Testis (tissue), 2 donors: ENCODE data around the gene PIGX.

Source experiments
- POLR2A ChIP-seq: fragments of 450-650 bp; IDR thresholded peaks from one replicate; pipeline ENCODE4 v1.6.1; 2017; ENCODE audit warnings: antibody characterized with exemption, mild to moderate bottlenecking, moderate library complexity
- TF ChIP-seq, protein P1 (sequence below), 3 experiments: fragments of 450-650 bp in 2 of 3; fragments of 200-600 bp in 1 of 3; sonication (generic) in 1 of 3; IDR thresholded peaks; one replicate each; pipeline ENCODE4 v1.5.1; 2016 to 2019; ENCODE audit warnings: antibody characterized with exemption in 3 of 3, mild to moderate bottlenecking in 2 of 3, moderate library complexity in 1 of 3

GRCh38 chr3:196706327-196706726 lies 5.8 kb upstream of the PIGX start:
- TF ChIP-seq, protein P1, sequence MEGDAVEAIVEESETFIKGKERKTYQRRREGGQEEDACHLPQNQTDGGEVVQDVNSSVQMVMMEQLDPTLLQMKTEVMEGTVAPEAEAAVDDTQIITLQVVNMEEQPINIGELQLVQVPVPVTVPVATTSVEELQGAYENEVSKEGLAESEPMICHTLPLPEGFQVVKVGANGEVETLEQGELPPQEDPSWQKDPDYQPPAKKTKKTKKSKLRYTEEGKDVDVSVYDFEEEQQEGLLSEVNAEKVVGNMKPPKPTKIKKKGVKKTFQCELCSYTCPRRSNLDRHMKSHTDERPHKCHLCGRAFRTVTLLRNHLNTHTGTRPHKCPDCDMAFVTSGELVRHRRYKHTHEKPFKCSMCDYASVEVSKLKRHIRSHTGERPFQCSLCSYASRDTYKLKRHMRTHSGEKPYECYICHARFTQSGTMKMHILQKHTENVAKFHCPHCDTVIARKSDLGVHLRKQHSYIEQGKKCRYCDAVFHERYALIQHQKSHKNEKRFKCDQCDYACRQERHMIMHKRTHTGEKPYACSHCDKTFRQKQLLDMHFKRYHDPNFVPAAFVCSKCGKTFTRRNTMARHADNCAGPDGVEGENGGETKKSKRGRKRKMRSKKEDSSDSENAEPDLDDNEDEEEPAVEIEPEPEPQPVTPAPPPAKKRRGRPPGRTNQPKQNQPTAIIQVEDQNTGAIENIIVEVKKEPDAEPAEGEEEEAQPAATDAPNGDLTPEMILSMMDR (IDR thresholded peaks at IDR 0.05): no peak
- no peak for TF ChIP-seq POLR2A
